ENCODE data around the gene PCGF3. TPM values are rescaled to one million over a fixed set of nuclear protein-coding genes. Genes with fewer than 3 reads are reported as not detected.
A peak's percentile ranks its signal among the peaks of the same experiment; 100 is the strongest.

The PCGF3 gene
- total and polyA plus RNA-seq, 4 donors = 11.0 to 23.3 (median 14.3) TPM

DNA sequence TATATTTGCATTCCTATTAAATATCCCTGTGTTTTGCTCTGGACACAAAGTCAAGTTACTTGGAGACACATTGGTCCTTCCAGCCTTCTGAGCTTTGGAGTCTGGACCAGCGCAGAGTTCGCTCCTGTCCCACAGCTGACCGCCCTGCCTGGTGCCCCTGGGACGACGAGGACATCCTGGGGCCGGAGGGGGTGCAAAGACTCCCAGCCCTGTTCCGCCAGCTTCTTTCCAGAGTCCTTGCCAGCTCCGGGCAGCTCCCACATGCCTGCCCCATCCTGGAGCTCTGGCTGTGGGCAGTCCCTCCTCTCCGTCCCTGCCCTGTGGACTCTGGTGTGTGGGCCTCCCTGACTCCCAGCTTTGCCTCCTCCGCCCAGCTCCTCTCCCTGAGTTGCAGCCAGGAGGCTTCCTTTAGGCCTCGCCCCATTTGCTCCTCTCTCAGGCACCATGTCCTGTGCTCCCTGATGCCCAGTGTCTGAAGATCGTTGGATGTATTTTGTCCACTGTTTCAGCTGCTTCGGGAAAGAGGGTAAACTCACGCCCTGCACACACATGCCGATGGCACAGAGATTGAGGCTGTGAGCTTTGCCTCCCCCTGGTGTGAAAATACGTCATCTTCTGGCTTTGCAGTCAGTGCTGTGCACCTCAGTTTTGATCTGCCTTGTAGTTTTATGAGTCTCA, 4.9 kb upstream of the PCGF3 start (continued):
- TF ChIP-seq, protein P1, sequence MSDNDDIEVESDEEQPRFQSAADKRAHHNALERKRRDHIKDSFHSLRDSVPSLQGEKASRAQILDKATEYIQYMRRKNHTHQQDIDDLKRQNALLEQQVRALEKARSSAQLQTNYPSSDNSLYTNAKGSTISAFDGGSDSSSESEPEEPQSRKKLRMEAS (IDR thresholded peaks at IDR 0.05) = no peak

DNA sequence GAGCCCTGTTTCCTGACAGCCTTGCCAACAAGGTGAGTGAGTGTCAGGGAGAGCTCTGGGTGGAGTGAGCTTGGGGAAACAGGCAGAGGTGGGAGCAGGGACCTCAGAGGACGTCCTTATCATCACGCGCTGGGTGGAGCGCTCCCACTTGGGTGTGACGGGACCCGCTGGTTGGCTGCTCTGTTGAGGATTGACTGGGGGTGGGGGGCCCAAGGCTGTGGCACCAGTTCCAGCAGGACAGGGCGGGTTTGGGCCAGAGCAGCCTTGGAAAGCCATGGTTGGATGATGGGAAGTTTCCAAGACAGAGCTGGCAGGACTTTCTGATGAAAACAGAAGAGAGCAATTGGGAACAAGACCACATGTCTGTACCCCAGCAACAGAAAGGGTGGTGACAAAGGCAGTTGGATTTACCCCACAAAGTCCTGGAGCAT, 3.0 kb upstream of the PCGF3 start:
- Histone ChIP-seq H3K36me3 (ENCODE audit: control insufficient read depth in 4 of 4, insufficient read depth in 3 of 4, low read depth in 1 of 4, low read length in 3 of 4) (no peaks in the 10 kb centered on the region), H3K27ac (ENCODE audit: low read depth in 1 of 2, low read length in 2 of 2) (no peak overlapping the region), H3K9ac (ENCODE audit: low read depth in 1 of 2, low read length in 2 of 2) (no peak overlapping the region), H3K9me3 (ENCODE audit: control insufficient read depth in 4 of 4, low read length in 3 of 4) (no peaks in the 10 kb centered on the region), H3K4me1 (ENCODE audit: control insufficient read depth in 4 of 4, insufficient read depth in 4 of 4, low read length in 3 of 4) (peaks cover 6 to 20% (median 12%) of the 10 kb centered on the region in 4 donors), H3K4me3 (ENCODE audit: low read depth in 1 of 3, low read length in 3 of 3) (no peak overlapping the region), H3K27me3 (ENCODE audit: control insufficient read depth in 4 of 4, insufficient read depth in 4 of 4, low read length in 3 of 4) (no peaks in the 10 kb centered on the region)
- no peak for TF ChIP-seq SP1 (IDR thresholded peaks at IDR 0.05)
- TF ChIP-seq, protein P2, sequence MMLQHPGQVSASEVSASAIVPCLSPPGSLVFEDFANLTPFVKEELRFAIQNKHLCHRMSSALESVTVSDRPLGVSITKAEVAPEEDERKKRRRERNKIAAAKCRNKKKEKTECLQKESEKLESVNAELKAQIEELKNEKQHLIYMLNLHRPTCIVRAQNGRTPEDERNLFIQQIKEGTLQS (IDR thresholded peaks at IDR 0.05) = no peak
- TF ChIP-seq EGR1 (IDR thresholded peaks at IDR 0.05; ENCODE audit: low read depth in 2 of 2) = no peak
- no peak for TF ChIP-seq JUND (IDR thresholded peaks at IDR 0.05)
- TF ChIP-seq RAD21 (IDR thresholded peaks at IDR 0.05) = no peak
- TF ChIP-seq YY1 (IDR thresholded peaks at IDR 0.05) = no peak
- no peak for TF ChIP-seq FOXA2 (IDR thresholded peaks at IDR 0.05)
- no peak for TF ChIP-seq GABPA (IDR thresholded peaks at IDR 0.05 in 1 of 2, conservative IDR thresholded peaks at IDR 0.05 in 1 of 2)
- TF ChIP-seq HNF4A (conservative IDR thresholded peaks at IDR 0.05) = no peak
- TF ChIP-seq RXRA (IDR thresholded peaks at IDR 0.05) = no peak
- TF ChIP-seq, protein P3, sequence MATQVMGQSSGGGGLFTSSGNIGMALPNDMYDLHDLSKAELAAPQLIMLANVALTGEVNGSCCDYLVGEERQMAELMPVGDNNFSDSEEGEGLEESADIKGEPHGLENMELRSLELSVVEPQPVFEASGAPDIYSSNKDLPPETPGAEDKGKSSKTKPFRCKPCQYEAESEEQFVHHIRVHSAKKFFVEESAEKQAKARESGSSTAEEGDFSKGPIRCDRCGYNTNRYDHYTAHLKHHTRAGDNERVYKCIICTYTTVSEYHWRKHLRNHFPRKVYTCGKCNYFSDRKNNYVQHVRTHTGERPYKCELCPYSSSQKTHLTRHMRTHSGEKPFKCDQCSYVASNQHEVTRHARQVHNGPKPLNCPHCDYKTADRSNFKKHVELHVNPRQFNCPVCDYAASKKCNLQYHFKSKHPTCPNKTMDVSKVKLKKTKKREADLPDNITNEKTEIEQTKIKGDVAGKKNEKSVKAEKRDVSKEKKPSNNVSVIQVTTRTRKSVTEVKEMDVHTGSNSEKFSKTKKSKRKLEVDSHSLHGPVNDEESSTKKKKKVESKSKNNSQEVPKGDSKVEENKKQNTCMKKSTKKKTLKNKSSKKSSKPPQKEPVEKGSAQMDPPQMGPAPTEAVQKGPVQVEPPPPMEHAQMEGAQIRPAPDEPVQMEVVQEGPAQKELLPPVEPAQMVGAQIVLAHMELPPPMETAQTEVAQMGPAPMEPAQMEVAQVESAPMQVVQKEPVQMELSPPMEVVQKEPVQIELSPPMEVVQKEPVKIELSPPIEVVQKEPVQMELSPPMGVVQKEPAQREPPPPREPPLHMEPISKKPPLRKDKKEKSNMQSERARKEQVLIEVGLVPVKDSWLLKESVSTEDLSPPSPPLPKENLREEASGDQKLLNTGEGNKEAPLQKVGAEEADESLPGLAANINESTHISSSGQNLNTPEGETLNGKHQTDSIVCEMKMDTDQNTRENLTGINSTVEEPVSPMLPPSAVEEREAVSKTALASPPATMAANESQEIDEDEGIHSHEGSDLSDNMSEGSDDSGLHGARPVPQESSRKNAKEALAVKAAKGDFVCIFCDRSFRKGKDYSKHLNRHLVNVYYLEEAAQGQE (IDR thresholded peaks at IDR 0.05) = no peak
- no peak for TF ChIP-seq FOXA1 (IDR thresholded peaks at IDR 0.05)
- TF ChIP-seq, protein P4, sequence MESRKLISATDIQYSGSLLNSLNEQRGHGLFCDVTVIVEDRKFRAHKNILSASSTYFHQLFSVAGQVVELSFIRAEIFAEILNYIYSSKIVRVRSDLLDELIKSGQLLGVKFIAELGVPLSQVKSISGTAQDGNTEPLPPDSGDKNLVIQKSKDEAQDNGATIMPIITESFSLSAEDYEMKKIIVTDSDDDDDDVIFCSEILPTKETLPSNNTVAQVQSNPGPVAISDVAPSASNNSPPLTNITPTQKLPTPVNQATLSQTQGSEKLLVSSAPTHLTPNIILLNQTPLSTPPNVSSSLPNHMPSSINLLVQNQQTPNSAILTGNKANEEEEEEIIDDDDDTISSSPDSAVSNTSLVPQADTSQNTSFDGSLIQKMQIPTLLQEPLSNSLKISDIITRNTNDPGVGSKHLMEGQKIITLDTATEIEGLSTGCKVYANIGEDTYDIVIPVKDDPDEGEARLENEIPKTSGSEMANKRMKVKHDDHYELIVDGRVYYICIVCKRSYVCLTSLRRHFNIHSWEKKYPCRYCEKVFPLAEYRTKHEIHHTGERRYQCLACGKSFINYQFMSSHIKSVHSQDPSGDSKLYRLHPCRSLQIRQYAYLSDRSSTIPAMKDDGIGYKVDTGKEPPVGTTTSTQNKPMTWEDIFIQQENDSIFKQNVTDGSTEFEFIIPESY (IDR thresholded peaks at IDR 0.05) = no peak
- no peak for TF ChIP-seq HNF4G (IDR thresholded peaks at IDR 0.05)
- no peak for TF ChIP-seq NR2F2 (IDR thresholded peaks at IDR 0.05)
- no peak for TF ChIP-seq TAF1 (conservative IDR thresholded peaks at IDR 0.05)
- TF ChIP-seq, protein P1 (IDR thresholded peaks at IDR 0.05) = no peak
- TF ChIP-seq, protein P5, sequence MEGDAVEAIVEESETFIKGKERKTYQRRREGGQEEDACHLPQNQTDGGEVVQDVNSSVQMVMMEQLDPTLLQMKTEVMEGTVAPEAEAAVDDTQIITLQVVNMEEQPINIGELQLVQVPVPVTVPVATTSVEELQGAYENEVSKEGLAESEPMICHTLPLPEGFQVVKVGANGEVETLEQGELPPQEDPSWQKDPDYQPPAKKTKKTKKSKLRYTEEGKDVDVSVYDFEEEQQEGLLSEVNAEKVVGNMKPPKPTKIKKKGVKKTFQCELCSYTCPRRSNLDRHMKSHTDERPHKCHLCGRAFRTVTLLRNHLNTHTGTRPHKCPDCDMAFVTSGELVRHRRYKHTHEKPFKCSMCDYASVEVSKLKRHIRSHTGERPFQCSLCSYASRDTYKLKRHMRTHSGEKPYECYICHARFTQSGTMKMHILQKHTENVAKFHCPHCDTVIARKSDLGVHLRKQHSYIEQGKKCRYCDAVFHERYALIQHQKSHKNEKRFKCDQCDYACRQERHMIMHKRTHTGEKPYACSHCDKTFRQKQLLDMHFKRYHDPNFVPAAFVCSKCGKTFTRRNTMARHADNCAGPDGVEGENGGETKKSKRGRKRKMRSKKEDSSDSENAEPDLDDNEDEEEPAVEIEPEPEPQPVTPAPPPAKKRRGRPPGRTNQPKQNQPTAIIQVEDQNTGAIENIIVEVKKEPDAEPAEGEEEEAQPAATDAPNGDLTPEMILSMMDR (IDR thresholded peaks at IDR 0.05; ENCODE audit: low read depth, low read length, missing input control) = no peak
- WGBS = 81% methylated on average over 7 of the region's 7 CpGs
- DNase-seq (ENCODE audit: low spot score) = peak; percentile 72
